CD4-positive, alpha-beta T cell treated with Interleukin-21 for 1 hour (primary cell): ENCODE results near the gene CDC14B.
"Not testable (repeated sequence)": the region's sequence is repeated elsewhere in the genome, so short reads cannot be mapped to it uniquely, and the experiment has no call there.

Experiments used
- DNase-seq: peaks from one replicate; pipeline ENCODE4 v3.0.0-alpha.2; 2020

CDC14B gene

DNA sequence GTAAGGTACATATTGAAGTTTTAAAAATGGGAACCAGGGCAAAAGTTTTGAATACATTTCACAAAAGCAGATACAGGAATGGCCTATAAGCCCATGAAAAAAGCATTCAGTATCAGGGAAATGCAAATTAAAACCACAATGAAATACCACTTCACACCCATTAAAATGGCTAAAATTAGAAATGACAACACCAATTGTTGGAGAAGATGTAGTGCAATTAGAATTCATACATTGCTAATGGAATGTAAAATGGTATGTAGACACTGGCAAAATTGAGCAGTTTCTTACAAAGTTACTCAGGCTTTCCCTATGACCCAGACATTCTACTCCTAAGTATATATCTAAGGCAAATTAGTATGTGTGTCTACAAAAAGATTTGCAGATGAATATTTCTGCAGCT is 34.2 kb downstream of the CDC14B start:
- no peak for DNase-seq

DNA sequence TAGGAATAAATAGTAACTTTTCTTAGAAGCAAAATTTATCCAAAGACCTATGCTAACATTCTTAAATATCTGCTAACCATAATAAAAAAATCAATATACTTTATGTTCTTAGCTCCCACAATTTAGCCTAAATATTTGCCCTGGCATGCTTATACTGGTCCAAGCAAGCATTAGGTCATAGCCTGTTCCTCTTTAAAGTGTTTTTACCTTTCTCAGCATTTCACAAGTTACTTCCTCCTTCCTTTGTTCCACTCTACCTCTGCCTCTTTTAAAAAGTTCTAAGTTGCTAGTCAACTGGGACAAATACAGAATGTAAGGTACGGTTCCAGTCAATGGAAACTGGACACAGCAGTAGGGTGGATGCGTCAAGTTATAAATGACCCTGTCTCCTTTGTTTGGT is 37.4 kb downstream of the CDC14B start:
- not testable (repeated sequence) for DNase-seq

DNA sequence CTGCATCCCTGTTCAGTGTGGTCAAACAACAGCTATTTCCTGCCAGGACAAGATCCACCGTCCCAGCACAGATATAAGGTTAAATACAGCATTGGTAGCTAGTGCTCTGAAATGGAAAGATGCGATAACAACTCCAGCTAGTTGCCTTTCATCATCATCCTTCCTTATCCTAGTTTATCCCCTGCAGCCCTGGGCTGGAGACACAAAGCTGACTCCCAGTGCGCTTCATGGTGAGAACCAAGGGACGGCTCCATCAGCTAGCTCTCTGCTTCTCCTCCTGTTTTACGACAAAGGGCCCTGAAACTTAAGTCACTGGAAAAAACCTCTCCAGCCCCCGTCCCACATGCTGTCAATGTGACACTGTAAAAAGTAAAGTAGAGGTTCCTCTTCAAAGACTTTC is 37.9 kb downstream of the CDC14B start:
- DNase-seq = no peak

DNA sequence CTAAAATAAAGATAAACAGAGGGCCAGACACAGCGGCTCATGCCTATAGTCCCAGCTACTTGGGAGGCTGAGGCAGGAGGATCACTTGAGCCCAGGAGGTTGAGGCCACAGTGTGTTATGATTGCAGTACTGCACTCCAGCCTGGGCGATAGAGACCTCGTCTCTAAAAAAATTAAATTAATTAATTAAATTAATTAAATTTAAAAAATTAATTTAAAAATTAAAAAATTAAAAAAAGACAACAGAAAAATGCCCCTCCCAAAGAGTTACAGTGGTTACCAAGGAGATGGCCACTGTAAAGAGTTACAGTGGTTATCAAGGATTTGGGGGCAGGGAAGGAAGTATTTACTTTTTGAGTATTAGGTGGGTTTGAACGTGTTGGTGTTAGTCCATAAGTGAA is 38.3 kb downstream of the CDC14B start:
- no peak for DNase-seq

DNA sequence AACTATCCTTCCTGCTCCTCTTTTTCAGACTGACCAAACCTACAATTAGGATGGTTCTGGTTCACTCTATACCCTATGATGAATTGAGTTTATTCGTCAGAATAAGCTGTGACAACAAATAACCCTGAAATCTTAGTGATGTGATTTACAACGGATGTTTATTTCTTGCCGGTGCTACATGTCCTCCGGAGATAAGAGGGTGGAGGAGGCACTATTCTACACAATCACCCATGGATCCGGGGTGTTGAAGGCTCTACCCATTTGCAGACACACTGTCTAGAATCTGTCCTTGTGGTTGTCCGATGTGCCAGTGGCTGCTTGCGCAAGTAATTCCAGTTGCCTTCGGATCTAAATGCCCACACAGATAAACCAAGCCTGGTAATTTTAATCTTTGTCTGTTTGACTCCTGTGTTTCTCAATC is 44.7 kb downstream of the CDC14B start:
- DNase-seq = no peak

DNA sequence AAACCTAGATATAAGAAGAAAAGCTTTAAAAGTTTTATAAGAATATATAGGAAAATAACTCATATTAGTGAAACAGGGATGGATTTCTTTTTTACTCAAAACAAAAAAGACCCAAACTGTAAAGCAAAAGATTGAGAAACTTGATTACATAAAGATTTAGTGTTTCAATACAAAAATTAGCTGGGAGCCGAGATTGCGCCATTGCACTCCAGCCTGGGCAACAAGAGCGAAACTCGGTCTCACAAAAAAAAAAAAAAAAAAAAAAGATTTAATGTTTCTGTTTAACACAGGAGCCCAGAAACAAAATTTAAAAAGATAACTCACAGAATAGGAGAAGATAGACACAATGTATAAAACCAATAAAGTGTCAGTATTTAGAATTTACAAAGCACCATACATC is 45.2 kb downstream of the CDC14B start:
- no peak for DNase-seq

DNA sequence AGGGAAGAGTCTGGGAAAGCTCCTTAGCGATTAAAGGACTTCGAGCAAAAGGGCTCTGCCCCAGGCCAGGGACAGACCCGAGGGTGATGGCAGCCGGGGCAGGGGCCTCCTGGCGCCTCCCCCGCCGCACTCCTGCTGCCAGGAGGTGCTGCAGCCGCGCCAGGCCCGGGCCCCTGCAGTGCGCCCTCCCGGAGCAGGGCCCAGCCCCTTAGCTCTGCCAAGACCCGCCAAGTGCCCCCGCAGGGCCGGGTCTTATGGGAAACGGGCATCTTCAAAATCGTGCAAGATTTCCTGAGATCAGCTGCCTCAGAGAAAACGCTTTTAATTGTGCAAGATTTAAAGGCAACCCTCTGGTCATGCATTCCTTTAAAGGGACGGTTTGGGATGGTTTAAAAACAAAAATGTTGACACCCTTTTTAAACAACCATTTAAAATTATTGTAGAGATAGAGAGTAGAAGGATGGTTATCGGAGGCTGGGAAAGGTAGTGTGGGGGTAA is 52.4 kb downstream of the CDC14B start:
- no peak for DNase-seq

DNA sequence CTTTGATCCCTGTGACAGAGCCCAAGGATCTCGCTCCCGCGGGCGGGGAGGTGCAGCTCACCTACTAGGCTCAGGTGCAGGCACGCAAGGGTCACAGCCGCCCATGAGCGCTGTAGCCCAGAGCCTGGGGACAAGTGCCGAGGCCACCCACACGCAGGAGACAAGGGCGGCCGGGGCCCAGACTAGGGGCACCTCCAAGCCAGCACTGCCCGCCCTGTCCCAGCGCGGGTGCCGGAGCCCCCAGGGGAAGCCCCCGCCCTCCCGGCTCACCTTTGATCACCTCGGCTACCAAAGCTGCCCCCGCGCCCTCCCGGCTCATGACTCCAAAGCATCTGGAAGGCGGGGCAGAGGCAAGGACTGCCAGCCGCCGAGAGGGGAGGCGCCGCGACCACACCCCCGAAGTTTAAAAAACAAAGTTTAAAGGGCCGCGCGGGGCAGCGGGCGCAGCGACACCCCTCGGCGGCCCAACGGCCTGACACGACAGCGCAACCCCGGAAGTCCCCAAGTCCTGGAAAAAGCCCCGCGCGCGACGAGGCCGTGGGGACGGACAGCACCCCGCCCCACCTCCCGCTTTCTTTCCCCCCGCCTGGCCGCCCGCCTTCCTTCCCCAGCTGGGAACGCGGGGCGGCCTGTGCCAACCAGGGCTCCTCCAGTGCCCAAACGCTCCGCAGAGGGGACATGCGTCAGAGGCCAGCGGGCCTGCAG is 53.0 kb downstream of the CDC14B start:
- peak; percentile 85 for DNase-seq

DNA sequence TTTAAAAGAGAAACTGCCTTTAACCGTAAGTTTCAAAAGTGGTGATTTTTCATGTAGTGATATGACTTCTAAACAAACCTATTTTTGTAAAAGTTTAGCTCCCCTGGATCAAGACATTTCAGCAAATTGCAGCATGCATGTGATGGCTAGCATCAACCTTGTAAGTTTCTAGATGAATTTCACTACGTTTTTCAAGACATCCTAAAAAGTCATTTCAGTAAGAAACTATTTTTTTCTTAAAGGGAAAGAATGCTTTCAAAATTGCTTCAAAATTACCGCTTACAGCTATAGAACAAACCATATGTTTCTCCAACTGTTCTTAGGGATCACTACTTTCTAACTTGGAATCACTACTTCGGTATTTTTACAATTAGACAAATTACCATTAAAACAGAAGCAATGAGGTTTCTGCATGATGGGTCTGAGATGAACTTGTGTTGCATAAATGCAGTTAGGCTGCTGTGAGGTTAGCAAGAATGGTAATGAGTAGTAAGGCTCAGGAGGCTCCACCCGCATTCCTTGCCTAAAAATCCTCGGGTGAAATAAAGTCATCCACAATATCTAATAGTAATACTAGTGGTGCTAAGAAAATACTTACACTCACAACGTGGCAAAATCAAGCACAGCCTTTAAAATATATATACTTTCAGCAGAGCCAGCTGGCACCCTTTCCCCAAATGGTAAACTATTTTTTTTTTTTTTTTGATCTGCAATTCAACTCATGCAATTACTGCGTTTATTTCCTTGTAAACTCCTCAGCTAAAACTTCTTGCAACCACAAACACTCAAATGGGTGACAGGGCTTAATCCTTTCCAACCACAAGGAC is 53.8 kb downstream of the CDC14B start:
- DNase-seq = no peak

DNA sequence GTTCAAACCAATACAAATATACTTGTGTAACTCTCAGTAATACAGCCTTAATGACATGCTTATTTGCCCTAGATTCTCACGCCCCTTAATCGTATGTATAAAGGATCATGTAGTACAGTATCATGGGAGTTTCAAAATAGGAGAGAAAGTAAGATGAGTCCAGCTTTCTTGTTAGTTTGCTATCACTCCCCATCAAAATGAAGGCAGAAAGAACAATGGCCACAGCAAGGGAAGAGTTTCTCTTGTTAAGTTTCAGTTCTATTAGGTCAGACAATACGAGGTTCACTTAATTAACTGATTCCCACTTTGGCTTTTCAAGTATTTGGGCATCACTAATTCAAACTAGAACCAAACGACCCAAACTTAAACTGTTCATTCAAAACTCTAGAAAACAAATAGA is 55.4 kb downstream of the CDC14B start:
- no peak for DNase-seq

DNA sequence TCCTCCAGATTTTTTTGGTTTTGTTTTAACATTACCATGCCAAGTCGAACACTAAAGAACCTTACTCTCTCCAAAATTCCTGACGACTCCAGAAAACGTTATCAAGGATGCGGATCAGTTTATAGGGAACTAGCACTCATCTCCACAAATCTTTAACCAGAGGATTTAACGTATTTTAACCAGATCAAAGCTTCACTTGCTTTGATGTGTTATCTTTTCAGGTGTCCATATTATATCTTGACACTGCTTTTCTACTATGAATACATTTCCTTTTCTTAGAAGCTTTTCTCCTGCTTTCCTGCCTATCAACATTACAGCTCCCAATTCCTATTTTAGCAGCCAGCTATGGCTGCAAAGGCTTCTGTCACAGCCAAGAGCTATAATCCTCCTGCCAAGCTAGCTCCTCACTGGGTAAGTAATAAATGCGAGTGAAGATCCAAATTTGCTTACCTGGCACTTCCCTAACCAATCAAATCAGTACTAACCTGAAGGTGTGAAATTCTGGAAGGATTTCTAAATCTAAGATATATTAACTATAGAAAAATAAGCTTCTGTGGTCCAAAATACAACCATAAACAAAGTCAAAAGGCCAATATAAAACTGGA is 60.2 kb downstream of the CDC14B start:
- DNase-seq = no peak

DNA sequence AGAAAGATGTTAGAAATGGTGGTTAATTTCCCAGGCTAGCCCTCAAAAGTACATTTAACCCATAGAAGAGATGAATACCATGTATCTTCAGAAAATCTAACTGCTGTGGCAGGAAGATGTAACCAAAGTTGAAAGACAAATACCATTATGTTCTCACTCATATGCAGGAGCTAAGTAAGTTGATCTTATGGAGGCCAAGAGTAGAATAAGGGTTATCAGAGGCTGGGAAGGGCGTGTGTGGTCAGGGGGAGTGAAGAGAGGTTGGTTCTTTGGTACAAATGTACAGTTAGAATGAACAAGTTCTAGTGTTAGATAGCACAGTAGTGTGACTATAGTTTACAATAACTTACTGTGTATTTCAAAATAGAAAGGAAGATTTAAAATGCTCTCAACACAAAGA is 61.7 kb downstream of the CDC14B start:
- DNase-seq = no peak

DNA sequence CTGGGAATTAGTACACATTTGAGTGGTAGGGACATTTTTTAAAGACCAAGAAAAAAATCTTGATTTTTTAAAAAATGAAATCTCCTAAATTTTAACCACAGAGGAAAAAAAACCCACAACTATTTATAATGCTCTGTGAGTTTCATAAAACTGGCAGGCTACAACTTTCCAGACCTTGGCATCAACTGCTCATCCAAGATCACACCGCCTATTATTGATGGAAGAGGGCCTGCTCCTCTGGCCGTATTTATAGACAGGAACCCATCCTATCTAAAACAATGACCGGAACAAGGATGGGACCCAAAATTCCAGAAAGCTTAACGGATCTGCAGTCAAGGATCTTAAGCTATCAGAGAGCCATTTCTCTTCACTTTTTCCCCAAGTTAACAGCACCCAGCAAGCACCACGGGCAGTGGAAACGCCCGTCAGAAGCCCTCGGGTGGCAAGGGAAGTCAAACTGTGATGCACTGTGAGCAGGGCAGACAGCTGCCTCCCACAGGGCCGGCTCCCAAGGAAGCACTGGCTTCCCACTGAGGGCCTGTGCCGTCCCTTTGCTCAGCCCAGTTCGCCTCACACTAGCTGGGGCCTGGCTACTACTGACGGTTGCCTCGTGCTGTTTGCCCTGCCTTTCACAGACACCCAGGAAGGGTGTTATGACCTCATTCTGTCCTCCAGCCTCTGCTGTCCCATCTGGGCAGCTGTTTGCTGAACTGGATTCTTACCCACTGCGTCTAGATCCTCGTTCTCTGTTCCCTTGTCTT is 62.8 kb downstream of the CDC14B start:
- DNase-seq = no peak

DNA sequence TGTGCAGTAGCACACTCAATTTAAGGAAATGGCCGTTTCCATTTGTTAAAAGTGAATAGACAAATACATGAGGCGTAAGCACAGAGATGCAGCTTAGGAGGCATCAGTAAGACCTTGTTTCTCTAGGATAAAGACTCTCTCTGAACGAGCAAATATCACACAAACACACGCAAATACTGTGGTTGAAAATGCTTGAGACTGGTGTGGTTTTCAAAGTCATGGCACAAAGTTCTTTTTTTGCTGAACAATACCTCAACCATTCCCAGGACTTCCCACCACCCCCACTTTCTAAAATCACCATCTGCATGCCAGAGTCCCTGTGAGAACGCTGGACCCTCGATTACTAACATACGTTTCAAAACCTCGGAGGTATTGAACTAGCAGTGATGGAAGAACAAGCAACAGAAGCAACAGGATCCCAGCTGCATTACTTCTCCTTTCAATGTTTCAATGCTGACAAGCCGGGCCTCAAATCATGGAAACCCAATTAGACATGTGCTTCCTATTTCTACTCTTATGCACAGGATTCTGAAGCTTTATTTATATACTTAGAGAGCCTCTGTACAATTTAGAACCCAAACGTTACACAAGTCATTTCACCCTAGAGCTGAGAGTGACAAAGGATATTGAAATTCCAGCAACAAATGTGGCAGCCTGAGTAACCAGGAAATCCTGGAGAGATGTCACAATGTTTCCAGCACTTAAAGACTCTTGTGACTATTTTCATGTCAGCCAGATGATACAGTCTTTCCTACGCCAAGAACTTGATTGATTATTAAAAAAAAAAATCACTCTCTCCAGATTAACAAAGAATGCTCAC is 63.9 kb downstream of the CDC14B start:
- DNase-seq = no peak

DNA sequence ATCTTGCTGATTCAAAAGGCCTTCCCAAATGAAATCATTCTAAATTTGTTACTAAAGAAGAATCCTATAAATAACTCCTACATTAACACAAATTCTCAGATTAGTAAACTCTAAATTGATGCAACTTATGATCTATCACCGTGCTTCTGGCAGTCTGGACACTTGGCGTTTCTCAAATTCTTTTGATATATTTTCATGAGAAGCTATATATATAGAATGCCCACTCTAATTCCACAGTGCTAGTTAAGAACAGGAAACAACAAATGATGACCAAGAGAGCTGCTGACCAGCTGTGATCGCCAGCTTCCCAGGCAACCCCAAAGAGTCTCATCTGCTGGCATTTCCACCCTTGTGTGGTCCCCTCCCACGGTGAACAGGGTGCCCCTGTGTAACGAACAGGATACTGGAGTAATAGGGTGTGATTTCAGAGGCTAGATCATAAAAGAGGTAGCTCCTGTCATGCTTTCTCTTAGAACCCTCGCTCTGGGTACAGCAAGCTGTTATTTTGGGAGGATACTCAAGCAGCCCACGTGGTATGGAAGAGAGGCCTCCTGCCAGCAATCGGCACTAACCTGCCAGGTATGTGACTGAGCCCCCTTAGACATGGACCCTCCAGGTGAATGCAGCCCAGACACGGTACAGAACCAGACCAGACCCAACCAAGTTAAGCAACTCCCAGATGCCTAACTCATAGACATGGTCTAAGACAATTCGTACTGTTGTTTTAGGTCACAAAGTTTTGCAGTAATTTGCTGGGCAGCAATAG is 64.7 kb downstream of the CDC14B start:
- DNase-seq = no peak

DNA sequence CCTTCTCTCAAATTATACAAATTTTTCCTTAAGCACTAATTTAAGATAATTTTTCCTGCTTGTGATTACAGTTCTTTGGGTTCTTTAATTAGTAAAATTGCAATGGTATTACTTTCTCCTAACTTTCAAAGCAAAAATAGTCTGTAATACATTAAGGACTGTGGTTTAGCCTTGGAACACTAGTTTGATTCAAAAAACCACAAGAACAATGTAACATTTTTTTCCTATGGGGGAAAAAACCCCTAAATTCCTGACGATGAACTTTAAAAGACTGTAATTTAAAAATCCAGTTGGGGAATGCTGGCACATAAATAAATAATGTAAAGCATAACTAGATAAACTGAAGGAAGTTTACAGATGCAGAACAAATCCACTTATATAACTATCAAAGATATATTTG is 65.3 kb downstream of the CDC14B start:
- DNase-seq = no peak

DNA sequence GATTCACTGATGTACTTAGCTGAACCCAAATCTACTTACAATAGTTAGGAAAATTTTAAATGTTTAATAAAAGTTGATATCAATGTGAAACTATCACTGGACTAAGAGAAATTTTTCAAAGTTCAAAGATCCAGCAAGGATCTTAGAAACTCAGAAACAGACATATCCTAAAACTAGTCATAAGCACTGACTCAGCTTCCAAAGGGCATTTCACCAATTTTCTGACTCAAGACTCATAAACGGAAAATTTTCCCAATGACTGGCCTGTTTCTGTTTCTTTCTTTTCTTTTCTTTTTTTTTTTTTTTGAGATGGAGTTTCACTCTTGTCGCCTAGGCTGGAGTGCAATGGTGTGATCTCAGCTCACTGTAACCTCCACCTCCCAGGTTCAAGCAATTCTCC is 66.6 kb downstream of the CDC14B start:
- DNase-seq = no peak

DNA sequence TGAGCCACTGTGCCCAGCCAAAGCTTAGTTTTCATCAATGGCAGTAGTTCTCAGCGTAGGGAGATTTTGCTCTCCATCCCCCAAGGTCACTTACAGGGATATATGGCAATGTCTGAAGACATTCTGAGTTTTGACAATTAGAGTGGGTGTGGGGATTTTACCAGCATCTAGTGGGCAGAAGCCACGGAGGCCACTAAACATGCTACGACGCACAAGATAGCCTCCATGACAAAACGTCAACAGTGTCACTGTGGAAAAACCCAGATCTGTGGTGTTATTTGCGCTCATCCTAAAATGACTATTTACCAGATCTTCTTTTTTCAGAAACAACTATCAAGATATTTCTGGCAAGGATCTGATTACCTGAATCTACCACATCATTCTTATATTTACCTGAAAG is 68.2 kb downstream of the CDC14B start:
- DNase-seq = no peak

DNA sequence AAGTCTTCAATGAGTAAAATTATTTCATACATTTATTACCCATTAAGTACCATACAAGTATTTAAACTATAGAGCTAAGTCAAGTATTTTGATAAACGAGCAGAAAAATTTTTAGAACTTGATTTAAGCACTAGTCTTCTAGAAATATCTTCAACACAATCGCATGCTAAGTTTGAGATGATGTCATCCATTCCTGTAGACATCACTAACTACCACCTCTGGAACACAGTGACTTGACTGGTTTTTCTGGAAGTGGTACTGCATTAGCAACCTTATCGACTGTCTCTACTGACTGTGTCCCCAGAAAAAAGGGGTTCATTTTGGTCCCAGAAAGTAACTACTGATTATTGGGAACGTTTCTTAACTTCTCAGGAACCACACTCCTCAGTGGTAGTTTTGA is 69.0 kb downstream of the CDC14B start:
- no peak for DNase-seq

DNA sequence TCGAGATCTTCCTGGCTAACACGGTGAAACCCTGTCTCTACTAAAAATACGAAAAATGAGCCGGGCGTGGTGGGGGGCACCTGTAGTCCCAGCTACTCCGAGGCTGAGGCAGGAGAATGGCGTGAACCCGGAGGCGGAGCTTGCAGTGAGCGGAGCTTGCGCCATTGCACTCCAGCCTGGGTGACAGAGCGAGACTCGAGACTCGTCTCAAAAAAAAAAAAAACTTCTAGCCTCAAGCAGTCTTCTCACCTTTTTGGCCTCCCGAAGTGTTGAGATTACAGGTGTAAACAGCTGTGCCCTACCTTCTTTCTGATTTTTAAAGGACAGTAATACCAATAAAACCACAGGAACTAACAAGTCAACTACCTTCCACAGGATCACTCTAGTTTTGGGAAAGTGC is 76.5 kb downstream of the CDC14B start:
- DNase-seq = not testable (repeated sequence)

DNA sequence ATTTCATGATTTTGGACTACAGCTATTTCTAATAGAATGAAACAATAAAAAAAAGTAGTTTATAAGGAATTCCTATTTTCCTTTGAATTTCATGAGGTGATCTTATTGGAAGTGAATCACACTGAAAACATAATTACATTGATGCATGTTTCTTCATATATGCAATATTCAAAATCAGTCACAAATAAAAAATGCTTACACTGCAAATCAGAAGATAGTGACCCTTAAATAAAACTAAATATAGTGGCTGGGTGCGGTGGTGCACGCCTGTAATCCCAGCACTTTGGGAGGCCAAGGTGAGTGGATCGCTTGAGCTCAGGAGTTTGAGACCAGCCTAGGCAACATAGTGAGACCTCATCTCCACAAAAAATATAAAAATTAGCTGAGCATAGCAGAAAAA is 79.5 kb downstream of the CDC14B start:
- no peak for DNase-seq

DNA sequence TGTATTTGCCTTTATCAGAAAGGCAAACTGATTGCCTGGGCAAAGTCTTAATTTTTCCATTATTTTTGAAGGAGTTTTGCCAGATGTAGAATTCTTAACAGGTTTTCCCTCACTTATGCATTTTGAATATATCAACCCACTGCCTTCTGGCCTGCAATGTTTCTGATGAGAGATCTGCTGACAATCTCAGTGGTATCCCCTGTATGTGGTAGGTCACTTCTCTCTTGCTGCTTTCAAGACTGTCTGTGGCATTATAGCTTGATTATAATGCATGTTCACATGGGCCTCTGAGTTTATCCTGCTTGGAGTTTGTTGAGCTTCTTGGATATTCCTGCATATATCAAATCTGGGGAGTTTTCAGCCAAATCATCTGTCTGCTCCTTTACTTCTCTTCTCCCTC is 87.5 kb downstream of the CDC14B start:
- no peak for DNase-seq
